Muscle of arm (tissue), 12 donors: ENCODE results near the gene RB1. TPM values are rescaled to one million over a fixed set of nuclear protein-coding genes. Genes with fewer than 3 reads are reported as not detected.
A peak's percentile ranks its signal among the peaks of the same experiment; 100 is the strongest.
"Not testable (repeated sequence)": the region's sequence is repeated elsewhere in the genome, so short reads cannot be mapped to it uniquely, and the experiment has no call there.

Experiments
- DNase-seq: peaks from one replicate; pipeline ENCODE4 v3.0.0-alpha.2; 2013
- polyA plus RNA-seq, 12 donors: library from polyadenylated mRNA; unstranded; fragments of 120-200 nt; gene quantifications; one replicate each; pipeline ENCODE4 v1.2.1, GENCODE V29; 2013; ENCODE audit not compliant: insufficient read length in 12 of 12

RB1 gene
- polyA plus RNA-seq, 12 donors = 37.2 to 83.6 (median 68.5) TPM; not detected in 1

DNA sequence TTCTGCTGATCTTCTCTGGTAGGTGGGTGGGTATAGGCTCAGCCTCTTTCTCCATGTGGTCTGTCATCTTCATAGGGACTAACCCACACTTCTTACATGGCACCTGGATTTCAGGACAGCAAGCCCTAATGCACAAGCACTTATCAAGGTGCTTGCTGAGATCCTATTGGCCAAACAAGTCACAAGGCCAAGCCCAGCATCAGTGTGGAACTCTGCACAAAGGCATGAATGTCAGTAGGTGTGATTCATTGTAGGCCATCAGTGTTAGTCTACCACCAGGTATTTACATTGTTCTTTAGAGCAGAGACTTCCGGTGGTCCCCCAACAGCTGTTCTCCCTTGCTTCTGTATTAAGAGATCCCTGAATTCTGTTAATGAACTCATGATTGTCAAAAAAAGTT lies 8.3 kb upstream of the RB1 start:
- no peak for DNase-seq

DNA sequence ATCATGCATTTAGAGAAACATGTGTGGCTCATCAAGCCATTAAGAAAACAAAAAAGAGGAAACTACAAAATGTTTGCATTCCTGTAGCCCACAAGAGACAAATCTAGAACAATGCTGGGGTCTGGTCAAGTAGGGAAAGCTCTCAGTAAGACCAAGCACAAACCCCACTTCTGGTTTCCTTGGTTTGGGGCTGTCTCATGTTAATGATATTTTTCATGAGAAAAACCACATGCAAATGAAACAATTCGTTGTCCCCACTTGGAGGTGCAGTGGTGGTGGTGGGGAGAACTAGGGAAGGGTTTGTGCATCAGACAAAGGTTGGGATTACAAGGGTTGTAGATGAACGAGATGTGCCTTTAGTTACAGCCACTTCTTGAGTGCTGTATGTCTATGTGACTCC lies 7.0 kb upstream of the RB1 start:
- DNase-seq = no peak

DNA sequence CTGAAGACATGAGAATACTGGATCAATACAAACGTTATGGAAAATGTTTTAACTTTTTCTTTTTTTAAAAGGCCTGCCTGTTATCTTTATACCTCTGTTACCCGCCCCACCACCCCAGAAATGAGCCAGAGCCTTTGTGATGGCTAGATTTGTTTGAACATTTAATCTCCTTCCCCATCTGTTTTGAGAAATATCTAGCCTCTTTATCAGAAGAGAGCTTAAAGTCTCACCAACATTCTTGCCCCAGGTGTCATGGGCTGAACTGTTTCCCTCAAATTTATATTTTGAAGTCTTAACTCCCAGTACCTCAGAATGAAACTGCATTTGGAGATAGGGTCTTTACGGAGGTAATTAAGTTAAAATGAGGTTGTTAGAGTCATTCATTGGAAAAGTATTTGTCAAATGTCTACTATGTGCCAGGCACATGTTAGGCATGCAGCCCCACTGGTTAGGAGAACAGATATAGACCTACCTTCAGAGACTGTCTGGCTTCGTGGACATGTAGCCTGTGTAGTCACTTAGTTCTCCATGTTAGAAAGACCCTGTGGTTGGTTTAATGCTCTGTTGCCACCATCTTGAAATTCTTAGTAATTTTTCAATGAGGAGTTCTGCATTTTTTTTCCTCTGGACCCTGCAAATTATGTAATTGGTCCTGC lies 6.3 kb upstream of the RB1 start:
- DNase-seq = no peak

DNA sequence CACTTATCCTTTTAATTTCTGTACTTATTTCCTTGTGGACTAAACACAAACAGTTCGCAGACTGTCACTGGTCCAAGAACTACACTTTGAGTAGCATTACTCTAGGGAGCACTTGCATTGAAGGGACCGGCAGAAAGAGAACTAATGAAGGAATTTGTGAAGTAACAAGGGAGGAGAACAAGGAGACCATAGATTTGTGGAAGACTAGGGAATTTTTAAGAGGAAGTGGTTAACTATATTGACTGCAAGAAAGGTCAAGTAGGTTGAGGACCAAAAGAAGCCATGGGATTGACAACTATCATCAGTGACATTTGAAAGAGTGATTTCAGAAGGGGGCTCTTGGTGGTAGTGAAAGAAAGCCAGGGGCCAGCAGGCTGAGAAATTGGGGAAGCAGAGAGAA lies 4.0 kb upstream of the RB1 start:
- no peak for DNase-seq

DNA sequence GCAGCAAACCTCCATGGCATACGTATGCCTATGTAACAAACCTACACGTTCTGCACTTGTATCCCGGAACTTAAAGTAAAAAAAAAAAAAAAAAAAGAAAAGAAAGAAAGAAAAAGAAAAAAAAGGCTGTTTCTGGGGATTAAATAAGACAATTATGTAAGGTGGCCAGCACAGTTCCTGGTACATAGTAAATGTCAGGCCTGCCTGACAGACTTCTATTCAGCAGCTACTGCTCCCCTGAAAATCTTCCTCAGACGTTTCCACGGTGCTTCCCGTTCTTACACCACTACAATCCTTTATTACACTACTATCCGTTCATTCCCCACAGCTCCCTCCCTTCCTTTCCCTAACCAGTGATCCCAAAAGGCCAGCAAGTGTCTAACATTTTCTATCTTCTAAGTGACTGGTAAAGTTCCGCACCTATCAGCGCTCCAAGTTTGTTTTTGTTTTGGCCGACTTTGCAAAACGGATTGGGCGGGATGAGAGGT lies 636 bp upstream of the RB1 start:
- DNase-seq = no peak

DNA sequence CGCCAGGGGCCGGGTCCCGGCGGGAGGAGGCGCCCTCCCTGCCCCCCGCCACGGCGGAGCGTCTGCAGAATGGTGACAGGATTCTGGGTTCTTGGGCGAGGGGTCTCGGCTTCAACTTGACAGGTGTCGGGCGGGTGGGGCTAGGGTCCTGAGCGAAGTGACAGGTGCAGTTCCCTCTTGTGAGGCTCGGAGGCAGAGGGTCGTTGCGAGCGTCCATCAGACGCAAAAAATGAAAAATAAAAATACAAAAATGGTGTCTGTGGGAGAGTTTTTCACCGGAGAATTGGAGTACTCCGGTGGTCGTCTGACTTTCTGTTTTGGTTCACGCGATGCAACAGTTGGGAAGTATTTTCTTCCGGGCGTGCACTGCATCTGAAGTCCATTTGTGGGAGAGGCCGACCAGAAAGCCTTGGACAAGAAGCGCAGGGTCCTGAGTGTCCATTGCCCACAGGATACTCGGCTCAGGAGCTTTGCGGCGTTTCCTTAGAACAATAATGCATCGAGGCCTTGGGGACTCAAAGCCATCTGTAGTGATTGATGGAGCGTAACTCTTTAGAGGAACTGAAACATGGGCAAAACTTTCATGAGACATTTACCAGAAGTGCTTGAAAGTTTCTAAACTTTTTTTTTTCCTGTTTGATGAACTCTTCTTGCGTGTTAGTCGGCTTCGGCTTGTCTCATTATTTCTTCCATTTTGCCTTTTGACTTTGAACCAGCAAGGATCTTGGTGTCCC lies 759 bp downstream of the RB1 start:
- DNase-seq = peak; percentile 73

DNA sequence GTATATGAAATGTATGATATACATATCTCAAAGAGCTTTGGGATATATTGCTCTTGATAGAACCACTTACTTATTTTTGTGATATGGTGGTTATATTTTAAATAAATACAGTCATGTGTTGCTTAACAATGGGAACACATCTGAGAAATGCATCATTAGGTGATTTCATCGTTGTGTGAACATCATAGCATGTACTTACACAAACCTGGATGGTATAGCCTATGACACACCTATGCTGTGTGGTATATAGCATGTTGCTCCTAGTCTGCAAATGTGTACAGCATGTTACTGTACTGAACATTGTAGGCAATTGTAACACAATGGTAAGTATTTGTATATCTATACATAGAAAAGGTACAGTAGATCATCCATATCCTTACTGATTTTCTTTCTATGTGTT lies 7.7 kb downstream of the RB1 start:
- DNase-seq = no peak

DNA sequence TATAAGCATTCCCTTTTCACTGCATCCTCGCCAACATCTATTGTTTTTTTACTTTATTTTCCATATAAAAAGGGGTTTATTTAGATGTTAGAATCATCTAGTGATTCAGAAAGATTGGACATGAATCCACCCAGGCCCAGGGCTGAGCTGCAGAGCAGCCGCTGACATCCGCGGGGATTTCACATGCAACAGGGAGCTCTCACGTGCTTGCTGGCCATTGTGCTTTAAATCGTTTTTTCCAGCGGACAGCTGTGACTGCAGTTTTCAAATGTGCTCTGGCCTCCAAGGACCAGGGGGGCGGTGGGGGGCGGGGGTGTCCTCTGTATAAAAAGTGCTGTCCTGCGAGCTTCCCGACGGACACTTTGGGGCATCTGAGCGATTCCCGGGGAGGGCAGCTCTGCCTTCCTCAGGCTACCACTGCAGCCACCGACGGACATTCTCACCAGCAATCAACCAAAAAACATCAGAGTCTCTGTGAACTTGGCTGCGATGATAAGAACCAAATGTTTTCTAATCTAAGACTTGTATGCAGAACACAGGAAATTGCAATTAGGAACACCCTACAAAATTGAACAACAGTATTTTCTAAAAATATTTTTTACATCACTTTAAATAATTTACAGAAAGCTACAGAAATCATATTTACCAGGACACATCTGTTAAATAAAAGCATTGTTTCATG lies 12.6 kb downstream of the RB1 start:
- DNase-seq = no peak

DNA sequence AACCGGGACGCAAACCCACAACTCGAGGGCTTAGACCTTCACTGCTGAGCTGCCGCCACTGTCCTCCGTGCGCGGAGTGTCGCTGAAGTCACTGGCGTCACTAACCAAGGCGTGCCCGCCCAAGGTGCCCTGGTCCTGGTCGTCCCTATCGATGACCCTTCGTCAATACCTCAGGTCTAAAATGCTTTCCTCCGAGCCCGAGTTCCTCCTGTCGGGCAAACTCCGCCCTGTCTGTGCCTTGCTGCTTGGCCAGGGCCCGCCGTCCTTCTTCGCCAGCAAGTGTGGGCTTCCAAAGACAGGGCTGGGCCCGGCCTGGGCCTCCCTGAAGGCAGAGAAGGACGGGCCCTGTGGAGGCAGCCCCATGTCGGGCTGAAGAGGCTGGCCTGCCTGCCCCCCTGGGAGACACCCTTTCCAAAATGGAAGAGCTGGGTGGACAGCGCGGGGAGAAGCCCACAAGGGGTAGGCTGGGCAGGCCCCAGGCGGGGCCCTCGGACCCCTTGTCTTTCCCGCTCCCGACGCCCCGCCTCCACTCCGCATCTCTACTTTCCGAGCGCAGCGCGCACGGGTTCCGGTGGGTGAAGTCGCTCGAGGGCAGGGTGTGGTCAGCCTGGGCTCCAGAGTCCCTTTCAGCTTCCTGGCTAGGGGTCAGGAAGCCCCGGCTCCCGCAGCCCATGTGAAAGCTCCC lies 13.4 kb downstream of the RB1 start:
- no peak for DNase-seq

DNA sequence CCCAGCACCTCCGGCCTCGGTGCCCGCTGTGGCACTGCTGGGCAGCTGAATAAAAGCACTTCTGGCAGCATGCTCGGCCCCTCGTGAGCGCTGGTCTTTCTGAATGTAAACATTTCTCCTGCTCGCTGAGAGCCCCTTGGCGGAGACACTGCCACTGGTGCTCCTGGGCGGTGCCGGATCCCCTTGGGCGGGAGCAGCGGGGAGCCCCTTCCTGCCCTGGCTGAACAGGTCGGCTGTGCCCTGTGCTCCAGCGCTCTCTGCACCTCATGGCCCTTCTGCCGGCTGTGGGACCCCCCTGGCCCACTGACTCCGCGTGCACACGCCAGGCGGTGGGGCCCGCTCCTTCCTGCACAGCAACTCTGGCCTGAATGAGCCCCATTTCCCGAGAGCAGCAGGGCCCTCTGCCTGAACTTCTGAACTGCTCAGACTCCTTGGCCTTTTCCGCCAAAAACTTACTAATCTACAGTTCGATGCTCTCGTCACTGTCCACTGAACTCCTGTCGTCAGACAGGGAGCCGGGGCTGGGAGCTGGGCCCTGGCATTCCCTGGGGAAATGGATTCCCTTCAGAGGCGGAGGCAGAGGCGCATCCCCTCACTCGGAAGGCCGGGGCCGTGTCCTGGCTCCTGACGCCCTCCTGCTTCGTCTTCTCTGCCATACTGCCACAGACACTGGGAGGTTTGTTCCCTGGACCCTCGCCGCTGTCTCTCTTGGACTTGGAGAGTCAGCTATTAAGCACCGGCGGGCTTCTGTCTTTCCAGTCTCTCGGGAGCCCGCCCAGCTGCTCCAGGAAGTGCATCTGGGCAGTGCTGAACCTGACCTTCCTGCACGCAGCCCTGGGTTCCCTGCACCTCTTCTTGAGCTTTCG lies 14.2 kb downstream of the RB1 start:
- DNase-seq = no peak

DNA sequence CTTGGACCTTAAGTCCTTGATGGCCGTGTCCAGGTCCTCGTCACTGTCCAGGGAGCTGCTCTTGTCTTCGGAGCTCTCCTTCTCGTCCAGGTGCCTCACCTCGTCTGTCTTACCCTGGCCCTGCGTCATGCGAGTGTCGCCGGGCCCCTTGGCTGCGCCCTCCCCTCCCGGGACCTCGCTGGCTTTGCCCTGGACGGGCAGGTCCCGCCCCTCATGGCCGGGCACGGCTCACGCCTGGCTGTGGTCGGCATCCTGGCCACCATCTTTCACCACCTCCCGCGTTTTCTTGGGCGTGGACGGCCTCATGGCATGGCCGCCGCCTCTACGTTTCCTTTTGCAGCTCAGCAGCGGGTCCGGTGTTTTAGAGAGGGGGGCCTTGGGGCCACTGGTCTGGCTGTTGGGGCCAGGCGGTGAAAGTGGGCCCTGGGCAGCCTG lies 14.8 kb downstream of the RB1 start:
- no peak for DNase-seq

DNA sequence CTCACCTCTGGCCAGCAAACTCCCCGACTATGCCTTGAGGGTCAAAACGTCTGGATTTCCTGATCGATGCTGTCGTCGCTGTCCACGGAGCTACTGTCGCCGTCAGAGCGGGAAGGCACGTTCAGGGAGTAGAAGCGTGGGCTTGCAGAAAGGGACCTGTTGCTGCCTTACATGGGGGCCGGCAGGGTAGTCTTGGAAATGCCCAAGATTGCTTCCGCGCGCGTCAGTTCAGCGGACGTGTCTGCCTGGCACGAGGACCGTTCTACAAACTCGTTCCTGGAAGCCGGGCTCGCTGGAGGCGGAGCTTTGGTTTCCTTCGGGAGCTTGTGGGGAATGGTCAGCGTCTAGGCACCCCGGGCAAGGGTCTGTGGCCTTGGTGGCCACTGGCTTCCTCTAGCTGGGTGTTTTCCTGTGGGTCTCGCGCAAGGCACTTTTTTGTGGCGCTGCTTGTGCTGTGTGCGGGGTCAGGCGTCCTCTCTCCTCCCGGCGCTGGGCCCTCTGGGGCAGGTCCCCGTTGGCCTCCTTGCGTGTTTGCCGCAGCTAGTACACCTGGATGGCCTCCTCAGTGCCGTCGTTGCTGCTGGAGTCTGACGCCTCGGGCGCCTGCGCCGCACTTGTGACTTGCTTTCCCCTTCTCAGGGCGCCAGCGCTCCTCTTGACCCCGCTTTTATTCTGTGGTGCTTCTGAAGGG lies 15.4 kb downstream of the RB1 start:
- DNase-seq = no peak

DNA sequence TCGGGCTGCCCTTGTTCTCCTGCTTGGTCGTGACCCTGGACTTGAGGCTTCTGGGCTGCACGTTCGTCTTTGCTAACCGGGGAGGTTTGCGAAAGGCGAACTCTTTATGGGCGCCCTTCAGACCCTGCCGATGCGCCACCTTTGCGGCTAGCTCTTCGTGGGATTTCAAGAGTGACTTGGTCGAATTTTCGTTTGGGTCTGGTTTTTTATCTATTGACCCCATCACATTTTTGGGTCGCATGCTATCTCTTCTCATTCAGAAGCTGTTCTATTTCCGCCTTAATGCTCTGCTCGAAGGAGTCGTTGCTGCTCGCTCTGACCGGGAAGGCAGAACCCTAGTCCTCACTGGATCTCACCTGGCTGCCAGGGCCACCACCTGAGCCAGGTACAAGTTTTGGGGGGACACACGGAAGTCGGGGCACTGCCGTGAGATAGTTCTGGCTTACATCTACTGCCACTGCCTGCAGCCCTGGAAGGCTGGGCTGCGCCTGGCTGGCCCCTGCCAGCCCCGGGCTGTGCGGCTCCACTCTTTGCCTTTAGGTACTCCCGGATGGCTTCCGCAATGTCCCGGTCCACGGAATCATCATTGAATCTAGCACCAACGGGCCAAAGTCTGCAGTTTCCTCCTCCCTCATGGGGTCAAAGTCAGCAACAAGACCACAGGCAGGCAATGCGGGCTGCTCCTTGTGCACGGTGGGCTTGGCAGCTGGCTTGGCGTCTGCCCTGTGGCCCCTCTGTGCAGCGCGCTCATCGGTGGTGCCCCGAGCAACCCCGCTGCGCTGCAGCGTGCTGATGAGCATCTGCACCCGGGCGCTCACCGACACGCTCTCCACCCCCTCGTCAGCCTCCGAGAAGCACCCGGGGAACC lies 16.2 kb downstream of the RB1 start:
- no peak for DNase-seq

DNA sequence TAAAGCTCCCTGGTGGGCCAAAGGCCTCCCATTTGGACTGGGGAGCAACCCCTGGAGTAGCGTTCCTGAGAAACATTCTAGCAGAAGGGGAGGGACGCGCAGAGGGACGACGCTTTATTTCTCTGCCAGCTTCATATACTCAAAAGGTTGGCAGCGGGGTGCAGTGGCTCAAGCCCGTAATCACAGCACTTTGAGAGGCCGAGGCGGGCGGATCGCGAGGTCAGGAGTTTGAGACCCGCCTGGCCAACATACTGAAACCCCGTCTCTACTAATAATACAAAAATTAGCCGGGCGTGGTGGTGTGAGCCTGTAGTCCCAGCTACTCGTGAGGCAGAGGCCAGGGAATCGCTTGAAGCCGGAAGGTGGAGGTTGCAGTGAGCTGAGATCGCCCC lies 16.8 kb downstream of the RB1 start:
- no peak for DNase-seq

DNA sequence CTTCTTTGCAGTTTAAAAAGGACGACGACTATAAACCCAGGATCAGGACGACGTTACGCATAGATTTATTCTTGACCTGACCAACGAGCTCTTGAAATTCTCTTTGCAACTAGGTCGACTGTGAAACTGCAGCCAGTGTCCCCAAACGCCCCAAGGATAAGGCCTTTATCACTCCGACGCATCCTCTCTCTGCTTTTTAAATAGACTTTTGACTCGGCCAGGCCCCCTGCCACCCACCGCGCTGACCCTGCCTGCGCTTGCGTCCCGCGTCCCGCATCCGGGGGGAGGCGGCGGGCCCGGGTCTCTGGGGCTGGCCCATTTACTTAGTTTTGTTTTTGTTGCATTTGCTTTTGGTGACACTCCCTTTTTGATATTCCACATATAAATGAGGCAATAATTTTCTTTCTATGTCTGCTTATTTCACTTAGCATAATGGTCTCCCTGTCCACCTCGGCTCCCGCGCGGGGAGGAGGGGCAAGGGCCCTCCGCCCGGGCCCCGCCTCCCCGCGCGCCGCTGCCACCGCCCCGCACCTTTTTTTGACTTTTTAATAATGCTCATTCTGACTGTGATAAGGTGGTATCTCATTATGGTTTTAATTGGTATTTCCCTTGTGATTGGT lies 17.4 kb downstream of the RB1 start:
- DNase-seq = no peak

DNA sequence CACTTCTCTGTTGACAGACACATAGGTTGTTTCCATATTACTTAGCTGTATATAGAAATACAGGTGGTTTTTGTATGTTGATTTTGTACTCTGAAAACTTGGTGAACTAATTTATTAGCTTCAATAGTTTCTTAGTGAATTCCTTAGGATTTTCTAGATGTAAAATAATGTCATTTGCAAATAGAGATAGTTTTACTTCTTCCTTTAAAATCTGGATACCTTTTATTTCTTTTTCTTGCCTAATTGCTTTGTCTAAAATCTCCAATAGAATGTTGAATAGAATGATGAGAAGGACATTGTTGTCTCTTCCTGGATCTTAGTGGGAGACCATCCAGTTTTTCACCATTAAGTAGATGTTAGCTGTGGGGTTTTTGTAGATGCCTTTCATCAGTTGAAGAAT lies 18.7 kb downstream of the RB1 start:
- no peak for DNase-seq

DNA sequence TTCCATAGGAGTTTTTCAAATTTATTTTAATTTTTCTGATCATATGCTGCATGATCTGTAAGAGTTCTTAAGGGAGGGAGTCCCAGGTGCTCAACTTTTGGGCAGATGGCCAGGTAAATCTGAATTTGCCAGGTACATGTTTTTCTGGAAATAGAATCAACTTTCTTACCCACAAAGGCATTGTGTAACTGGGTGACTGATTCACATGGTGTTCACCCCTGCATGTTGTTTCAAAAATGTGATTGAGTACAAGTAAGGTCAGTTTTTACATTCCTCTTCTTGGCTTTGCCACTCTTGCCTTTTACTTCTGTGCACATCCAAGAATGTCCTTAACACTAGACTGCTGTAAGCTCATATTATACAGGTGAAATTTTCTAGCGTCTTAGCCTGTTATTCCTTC lies 30.4 kb downstream of the RB1 start:
- no peak for DNase-seq

DNA sequence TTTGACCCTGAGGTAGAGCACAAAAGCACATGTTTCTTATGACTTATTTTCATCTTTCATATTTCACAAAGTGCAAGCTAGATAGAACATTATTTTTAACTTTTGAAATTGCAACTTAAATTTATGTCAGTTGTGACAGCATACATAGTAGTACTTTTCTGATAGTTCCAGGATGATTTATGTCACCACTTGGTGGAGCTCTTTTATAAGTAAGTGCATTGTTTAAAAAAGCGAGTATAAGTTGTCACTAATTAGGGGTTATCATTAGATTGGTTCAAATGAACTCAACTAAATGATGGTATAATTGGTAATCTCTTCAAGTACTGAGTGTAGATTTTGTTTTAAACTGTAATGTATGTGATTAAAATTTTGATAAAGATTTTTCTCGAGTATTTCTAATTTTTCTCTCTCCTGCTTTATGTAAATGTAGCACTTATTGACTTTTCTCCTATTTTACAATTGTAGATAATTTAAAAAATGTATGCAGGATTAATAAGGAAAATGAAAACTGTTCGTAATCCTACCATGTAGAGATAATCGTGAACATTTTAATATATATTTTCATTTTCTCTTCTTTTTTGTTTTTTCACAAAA lies 31.1 kb downstream of the RB1 start:
- no peak for DNase-seq

DNA sequence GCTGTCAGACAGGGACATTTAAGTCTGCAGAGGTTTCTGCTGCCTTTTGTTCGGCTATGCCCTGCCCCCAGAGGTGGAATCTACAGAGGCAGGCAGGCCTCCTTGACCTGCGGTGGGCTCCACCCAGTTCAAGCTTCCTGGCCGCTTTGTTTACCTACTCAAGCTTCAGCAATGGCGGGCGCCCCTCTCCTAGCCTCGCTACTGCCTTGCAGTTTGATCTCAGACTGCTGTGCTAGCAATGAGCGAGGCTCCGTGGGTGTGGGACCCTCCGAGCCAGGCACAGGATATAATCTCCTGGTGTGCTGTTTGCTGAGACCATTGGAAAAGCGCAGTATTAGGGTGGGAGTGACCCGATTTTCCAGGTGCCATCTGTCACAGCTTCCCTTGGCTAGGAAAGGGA lies 35.6 kb downstream of the RB1 start:
- not testable (repeated sequence) for DNase-seq
